ENCODE data around the gene TMEM62. TPM values are rescaled to one million over a fixed set of nuclear protein-coding genes. Genes with fewer than 3 reads are reported as not detected.

TMEM62 gene
- total and polyA plus RNA-seq, 10 of the 15 experiments (the other 5 are each of a cell fraction or from before 2014, with no cell fraction given): 7.0 to 26.8 (median 14.9) TPM

- SMC1A ChIA-PET (ENCODE audit: uncharacterized antibody, unreplicated experiment): no interaction called here
- BruUV-seq (replicated peaks): no TSS peak
Observed at GRCh38 chr15:43128980-43129335, 4.4 kb upstream of the TMEM62 start.

GRCh38 chr15:43132830-43133429 lies 456 bp upstream of the TMEM62 start:
- WGBS (ENCODE audit: insufficient coverage, insufficient replicate concordance, low lambda C conversion rate, missing lambda C conversion rate): 45% methylated on average over 20 of the region's 20 CpGs
- RAD21 ChIA-PET (ENCODE audit: unreplicated experiment): interaction anchor here (0.9 kb wide), 1 partner anchor 11 kb away, joined by 4 read pairs; no protein-coding TSS in a partner anchor
- TF ChIP-seq NBN (IDR thresholded peaks at IDR 0.05) (peak; percentile 50; the same call in 1 of the 2 replicates), CBFB (IDR thresholded peaks at IDR 0.05; ENCODE audit: low read depth) (no peak), NFIC (IDR thresholded peaks at IDR 0.05; ENCODE audit: low read depth, low read length) (no peak), ZBTB33 (IDR thresholded peaks at IDR 0.05) (no peak), RB1 (IDR thresholded peaks at IDR 0.05; ENCODE audit: borderline replicate concordance) (no peak), CHD1 (IDR thresholded peaks at IDR 0.05; ENCODE audit: low read depth, low read length) (no peak), KLF5 (IDR thresholded peaks at IDR 0.05; ENCODE audit: partially characterized antibody) (no peak), TBL1XR1 (IDR thresholded peaks at IDR 0.05; ENCODE audit: low read depth, low read length) (no peak), NFXL1 (IDR thresholded peaks at IDR 0.05; ENCODE audit: borderline replicate concordance) (no peak), MTA2 (IDR thresholded peaks at IDR 0.05; ENCODE audit: low read depth) (peak; percentile 28; the same call in 1 of the 2 replicates), RAD51 (IDR thresholded peaks at IDR 0.05) (0 out of 2 replicates have a peak, but pooled peaks have one; percentile 31)

More at GRCh38 chr15:43128980-43129335, 4.4 kb upstream of the TMEM62 start:
- 96% methylated on average over 4 of the region's 4 CpGs for WGBS (ENCODE audit: insufficient coverage, insufficient replicate concordance, low lambda C conversion rate, missing lambda C conversion rate)
- Histone ChIP-seq H3K9ac (ENCODE audit: control insufficient read depth, insufficient read depth, low read length) (no peak overlapping the region), H3K4me2 (ENCODE audit: control insufficient read depth, insufficient read depth) (no peak overlapping the region), H3K4me3 (no peak overlapping the region), H3K9me3 (replicated peaks; ENCODE audit: control insufficient read depth, insufficient read depth, low read length) (no peaks in the 10 kb centered on the region; the same call in 2 of the 3 replicates), H4K20me1 (ENCODE audit: control insufficient read depth, insufficient read depth) (no peaks in the 10 kb centered on the region), H3K79me2 (ENCODE audit: control insufficient read depth, insufficient read depth, low read length) (peaks cover 6% of the 10 kb centered on the region), H3K27ac (ENCODE audit: control insufficient read depth, insufficient read depth) (no peak overlapping the region), H3K27me3 (replicated peaks in 1 of 2; ENCODE audit: control insufficient read depth in 2 of 2, insufficient read depth in 2 of 2, low read length in 1 of 2) (no peaks in the 10 kb centered on the region), H2AFZ (ENCODE audit: control insufficient read depth, low read depth, low read length) (no peak overlapping the region), H3K36me3 (ENCODE audit: control insufficient read depth in 2 of 2, insufficient read depth in 2 of 2, low read length in 1 of 2) (no peaks in the 10 kb centered on the region), H3K4me1 (ENCODE audit: control insufficient read depth, insufficient read depth, low read length) (no peaks in the 10 kb centered on the region)
- TF ChIP-seq RB1 (IDR thresholded peaks at IDR 0.05; ENCODE audit: borderline replicate concordance) (no peak), ATF7 (IDR thresholded peaks at IDR 0.05; ENCODE audit: low read depth) (no peak), RFX5 (IDR thresholded peaks at IDR 0.05; ENCODE audit: low read depth, low read length) (no peak)
- intact Hi-C loops (cut with micrococcal nuclease; ENCODE audit: unreplicated experiment): no loop called here
- FAIRE-seq (no peak), DNase-seq (ENCODE audit: low read depth, low spot score) (no peak), ATAC-seq (no peak)
- ChIA-PET POLR2A (no interaction called here), CTCF (no interaction called here), RAD21 (ENCODE audit: unreplicated experiment) (no interaction called here)
- in situ Hi-C loops (cut with MboI): no loop called here

More at GRCh38 chr15:43132830-43133429, 456 bp upstream of the TMEM62 start:
- ATAC-seq (no peak), FAIRE-seq (no peak), DNase-seq (ENCODE audit: low read depth, low spot score) (no peak)
- Histone ChIP-seq H3K36me3 (ENCODE audit: control insufficient read depth in 2 of 2, insufficient read depth in 2 of 2, low read length in 1 of 2) (peaks cover 5 to 9% of the 10 kb centered on the region in 2 experiments; a peak in 3 of 4 replicates), H3K4me2 (ENCODE audit: control insufficient read depth, insufficient read depth) (peak overlapping the region; percentile 69), H3K4me1 (ENCODE audit: control insufficient read depth, insufficient read depth, low read length) (no peaks in the 10 kb centered on the region), H3K9ac (ENCODE audit: control insufficient read depth, insufficient read depth, low read length) (peak overlapping the region; percentile 66), H3K4me3 (peak overlapping the region; percentile 88), H4K20me1 (ENCODE audit: control insufficient read depth, insufficient read depth) (no peaks in the 10 kb centered on the region), H3K9me3 (replicated peaks; ENCODE audit: control insufficient read depth, insufficient read depth, low read length) (no peaks in the 10 kb centered on the region; the same call in 2 of the 3 replicates), H3K27ac (ENCODE audit: control insufficient read depth, insufficient read depth) (peak overlapping the region; percentile 84), H2AFZ (ENCODE audit: control insufficient read depth, low read depth, low read length) (peak overlapping the region; percentile 99), H3K27me3 (replicated peaks in 1 of 2; ENCODE audit: control insufficient read depth in 2 of 2, insufficient read depth in 2 of 2, low read length in 1 of 2) (no peaks in the 10 kb centered on the region), H3K79me2 (ENCODE audit: control insufficient read depth, insufficient read depth, low read length) (peaks cover 23% of the 10 kb centered on the region)
- ChIA-PET POLR2A (interaction anchor here (1.2 kb wide), 1 partner anchor 45 kb away, joined by 3 read pairs; no protein-coding TSS in a partner anchor), SMC1A (ENCODE audit: uncharacterized antibody, unreplicated experiment) (interaction anchor here (1.6 to 2.9 kb wide), 3 partner anchors 9 to 27 kb away, joined by 3 to 9 read pairs (median 4); partner anchors contain the start of gene UBR1), CTCF (no interaction called here)
- BruUV-seq (replicated peaks): no TSS peak
- intact Hi-C loops (cut with micrococcal nuclease; ENCODE audit: unreplicated experiment) (loop anchor here (5.0 kb wide), 1 partner anchor 54 kb away; the partner anchor contains the start of gene CCNDBP1), in situ Hi-C loops (cut with MboI) (no loop called here)

Measured in GM12878 (cell line).